IMR-90 (cell line): ENCODE data around the gene GNB5. TPM values are rescaled to one million over a fixed set of nuclear protein-coding genes. Genes with fewer than 3 reads are reported as not detected.

ENCODE experiments used
- ATAC-seq: fragments of 200-7000 bp; cut with Tn5 transposase; 2 replicates; pipeline ENCODE4 v1.9.1; 2020; ENCODE audit warnings: low read depth, mild to moderate bottlenecking, moderate library complexity
- BruUV-seq: library from RNA; stranded (reverse); fragments of 400-500 nt; replicated peaks from 2 replicates; lab custom pipeline; 2021; lab: Mats Ljungman, UMichigan
- CTCF ChIA-PET: fragments of 300-600 bp; formaldehyde crosslinking; extraction: SDS; loops from one replicate; lab custom pipeline; 2021; ENCODE audit warnings: antibody characterized with exemption; lab: Yijun Ruan, JAX
- POLR2A ChIA-PET: fragments of 300-600 bp; sonication (Branson Sonifier 250); formaldehyde crosslinking; loops from one replicate; lab custom pipeline; 2022; ENCODE audit warnings: antibody characterized with exemption; ENCODE audit not compliant: unreplicated experiment; lab: Charles Lee
- DNase-seq: peaks from one replicate; pipeline ENCODE4 v3.0.0; 2013
- H2AFZ ChIP-seq: replicated peaks from 2 replicates; pipeline ENCODE3; 2013; ENCODE audit warnings: low read length, mild to moderate bottlenecking; ENCODE audit not compliant: poor library complexity
- H2AK5ac ChIP-seq: 2 replicates; pipeline ENCODE4 v1.6.1; 2013; ENCODE audit warnings: low read depth, low read length, inconsistent platforms
- H2AK9ac ChIP-seq: replicated peaks from 2 replicates; pipeline ENCODE3; 2013; ENCODE audit warnings: mild to moderate bottlenecking, low read depth, low read length, moderate library complexity; ENCODE audit not compliant: poor library complexity
- H2BK120ac ChIP-seq: 2 replicates; pipeline ENCODE4 v1.6.1; 2013; ENCODE audit warnings: low read depth, low read length, inconsistent platforms
- H2BK15ac ChIP-seq: 3 replicates; pipeline ENCODE4 v1.6.1; 2013; ENCODE audit warnings: low read depth, low read length, inconsistent platforms
- H2BK20ac ChIP-seq: 2 replicates; pipeline ENCODE4 v1.6.1; 2013; ENCODE audit warnings: low read depth, mild to moderate bottlenecking, inconsistent platforms, low read length, moderate library complexity
- H2BK5ac ChIP-seq: 2 replicates; pipeline ENCODE4 v1.6.1; 2013; ENCODE audit warnings: mild to moderate bottlenecking, low read depth, low read length, inconsistent platforms; ENCODE audit not compliant: poor library complexity, severe bottlenecking
- H3K14ac ChIP-seq: replicated peaks from 2 replicates; pipeline ENCODE4 v1.6.1; 2013; ENCODE audit warnings: low read depth, low read length, inconsistent platforms
- H3K18ac ChIP-seq: 2 replicates; pipeline ENCODE4 v1.6.1; 2013; ENCODE audit warnings: low read depth, low read length, control low read depth
- H3K23ac ChIP-seq: 2 replicates; pipeline ENCODE4 v1.6.1; 2013; ENCODE audit warnings: low read depth, low read length, inconsistent platforms
- H3K27ac ChIP-seq: 2 replicates; pipeline ENCODE4 v1.5.1; 2013; ENCODE audit warnings: mild to moderate bottlenecking, control low read depth, low read length; ENCODE audit not compliant: insufficient read depth
- H3K27me3 ChIP-seq: 2 replicates; pipeline ENCODE4 v1.6.1; 2013; ENCODE audit warnings: low read length; ENCODE audit not compliant: control insufficient read depth, insufficient read depth
- H3K36me3 ChIP-seq: 2 replicates; pipeline ENCODE4 v1.6.1; 2013; ENCODE audit warnings: low read length, mixed read lengths; ENCODE audit not compliant: control insufficient read depth, insufficient read depth
- H3K4ac ChIP-seq: 2 replicates; pipeline ENCODE4 v1.6.1; 2013; ENCODE audit warnings: low read depth, low read length, inconsistent platforms
- H3K4me1 ChIP-seq: 2 replicates; pipeline ENCODE4 v1.6.1; 2013; ENCODE audit warnings: low read length, mixed read lengths; ENCODE audit not compliant: control insufficient read depth, insufficient read depth
- H3K4me2 ChIP-seq: 2 replicates; pipeline ENCODE4 v1.6.1; 2013; ENCODE audit warnings: low read depth, mild to moderate bottlenecking, control low read depth, low read length, moderate library complexity
- H3K4me3 ChIP-seq: 2 replicates; pipeline ENCODE4 v1.5.1; 2013; ENCODE audit warnings: low read depth, mild to moderate bottlenecking, control low read depth, low read length, moderate library complexity; ENCODE audit not compliant: insufficient read depth
- H3K56ac ChIP-seq: 2 replicates; pipeline ENCODE4 v1.6.1; 2013; ENCODE audit warnings: low read length, inconsistent platforms; ENCODE audit not compliant: insufficient read depth; ENCODE audit errors: extremely low read depth
- H3K79me1 ChIP-seq, 2 experiments: 2 replicates each; pipeline ENCODE4 v1.6.1; 2013; ENCODE audit warnings: low read length in 2 of 2, inconsistent platforms in 1 of 2, low read depth in 1 of 2
- H3K9ac ChIP-seq: 2 replicates; pipeline ENCODE4 v1.6.1; 2013; ENCODE audit warnings: low read depth, low read length, control low read depth
- H3K9me1 ChIP-seq: 2 replicates; pipeline ENCODE4 v1.6.1; 2013; ENCODE audit warnings: low read length, inconsistent platforms; ENCODE audit not compliant: insufficient read depth
- H3K9me3 ChIP-seq: 2 replicates; pipeline ENCODE4 v1.6.1; 2013; ENCODE audit warnings: low read length; ENCODE audit not compliant: control insufficient read depth, insufficient read depth
- H4K20me1 ChIP-seq: 2 replicates; pipeline ENCODE4 v1.6.1; 2013; ENCODE audit warnings: low read length, inconsistent platforms; ENCODE audit not compliant: insufficient read depth
- H4K5ac ChIP-seq: 2 replicates; pipeline ENCODE4 v1.6.1; 2013; ENCODE audit warnings: mild to moderate bottlenecking, low read depth, low read length, control low read depth
- H4K8ac ChIP-seq, 2 experiments: 2 replicates each; pipeline ENCODE4 v1.6.1; 2013; ENCODE audit warnings: low read depth in 2 of 2, low read length in 2 of 2, control low read depth in 1 of 2, inconsistent platforms in 1 of 2
- H4K91ac ChIP-seq: 2 replicates; pipeline ENCODE4 v1.6.1; 2013; ENCODE audit warnings: low read depth, low read length, inconsistent platforms; ENCODE audit not compliant: insufficient read depth
- CEBPB ChIP-seq: IDR thresholded peaks from 2 replicates; pipeline ENCODE4 v1.6.1; 2012; ENCODE audit warnings: low read depth, low read length, improper control_type of control experiment
- CTCF ChIP-seq: conservative IDR thresholded peaks from 2 replicates; pipeline ENCODE4 v1.5.1; 2012; ENCODE audit warnings: mild to moderate bottlenecking, low read depth, low read length, improper control_type of control experiment
- MAFK ChIP-seq: IDR thresholded peaks from 2 replicates; pipeline ENCODE4 v1.6.1; 2012; ENCODE audit warnings: low read depth, low read length, improper control_type of control experiment
- RAD21 ChIP-seq: IDR thresholded peaks from 2 replicates; pipeline ENCODE4 v1.6.1; 2012; ENCODE audit warnings: low read length, improper control_type of control experiment
- RCOR1 ChIP-seq: IDR thresholded peaks from 2 replicates; pipeline ENCODE4 v1.6.1; 2012; ENCODE audit warnings: mild to moderate bottlenecking, low read length, improper control_type of control experiment; ENCODE audit not compliant: insufficient replicate concordance
- RFX5 ChIP-seq: IDR thresholded peaks from 2 replicates; pipeline ENCODE4 v1.8.0; 2012; ENCODE audit warnings: low read depth, mild to moderate bottlenecking, low read length, moderate library complexity
- USF2 ChIP-seq: fragments of 150-350 bp; IDR thresholded peaks from 2 replicates; pipeline ENCODE4 v1.6.1; 2017; ENCODE audit warnings: mild to moderate bottlenecking, antibody characterized with exemption, low read length, low read depth
- dilution Hi-C: fragments of 300-500 bp; cut with HindIII; formaldehyde crosslinking; loops from one replicate; pipeline ENCODE4 v1.14.3; 2018; ENCODE audit warnings: low sequenced_read_pairs; ENCODE audit not compliant: unreplicated experiment
- in situ Hi-C: fragments of 300-500 bp; cut with MboI; formaldehyde crosslinking; loops from 3 replicates; pipeline ENCODE4 v1.14.3; 2019; ENCODE audit warnings: low sequenced_read_pairs, inconsistent platforms, mixed read lengths
- intact Hi-C: fragments of 100-400 bp; cut with micrococcal nuclease; formaldehyde crosslinking; loops from 2 replicates; pipeline ENCODE4 v1.10.0; 2022
- polyA plus RNA-seq, 3 experiments: library from polyadenylated mRNA; depleted of rRNA; stranded (reverse); fragments of >200 nt; gene quantifications; 2 replicates each; pipeline ENCODE4 v1.2.3, GENCODE V29; 2012; ENCODE audit warnings: low replicate concordance in 1 of 3
- total RNA-seq: library from RNA; depleted of rRNA; stranded (reverse); fragments of >200 nt; gene quantifications from 2 replicates; pipeline ENCODE4 v1.2.3, GENCODE V29; 2012

GNB5 gene
- total and polyA plus RNA-seq, 2 of the 4 experiments (the other 2 are of a cell fraction), result 27.7 to 33.2 TPM

DNA sequence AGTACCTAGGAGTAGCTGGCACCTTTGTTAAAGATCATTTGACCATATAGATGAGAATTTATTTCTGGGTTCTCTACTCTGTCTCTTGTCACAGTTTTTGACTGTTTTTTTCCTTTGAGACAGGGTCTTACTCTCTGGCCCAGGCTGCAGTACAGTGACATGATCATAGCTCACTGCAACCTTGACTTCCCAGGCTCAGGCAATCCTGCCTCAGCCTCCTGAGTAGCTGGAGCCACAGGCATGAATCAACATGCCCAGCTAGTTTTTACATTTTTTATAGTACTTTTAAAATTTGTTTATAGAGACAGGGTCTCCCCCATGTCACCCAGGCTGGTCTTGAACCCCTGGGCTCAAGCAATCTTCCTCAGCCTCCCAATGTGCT is 123.7 kb downstream of the GNB5 start:
- no peak overlapping the region for H3K4me2 ChIP-seq
- dilution Hi-C loops, result no loop called here
- H3K9me1 ChIP-seq, result no peaks in the 10 kb centered on the region
- no peak overlapping the region for H3K9ac ChIP-seq
- H3K18ac ChIP-seq, result no peak overlapping the region
- DNase-seq, result no peak
- H3K4me3 ChIP-seq, result no peak overlapping the region
- H2BK20ac ChIP-seq, result no peak overlapping the region
- no peak overlapping the region for H3K14ac ChIP-seq
- ChIA-PET CTCF (no interaction called here), POLR2A (no interaction called here)
- H3K9me3 ChIP-seq, result no peaks in the 10 kb centered on the region
- intact Hi-C loops, result no loop called here
- ATAC-seq, result 0 out of 2 replicates have a peak, but pooled peaks have one; percentile 27
- H3K23ac ChIP-seq, result no peak overlapping the region
- no peak for TF ChIP-seq RFX5
- no peak for TF ChIP-seq RCOR1
- no peak for TF ChIP-seq USF2
- no peak for TF ChIP-seq MAFK
- no peak for TF ChIP-seq CTCF
- TF ChIP-seq CEBPB, result no peak
- no peak for TF ChIP-seq RAD21
- H2AFZ ChIP-seq, result no peak overlapping the region
- peaks cover 8% of the 10 kb centered on the region for H3K36me3 ChIP-seq
- H3K79me1 ChIP-seq, result no peaks in the 10 kb centered on the region
- H4K8ac ChIP-seq, result no peak overlapping the region
- H2BK5ac ChIP-seq, result no peak overlapping the region
- H3K27ac ChIP-seq, result no peak overlapping the region
- no TSS peak for BruUV-seq
- H2BK15ac ChIP-seq, result no peak overlapping the region
- no peak overlapping the region for H2BK120ac ChIP-seq
- H3K4ac ChIP-seq, result no peak overlapping the region
- H2AK9ac ChIP-seq, result no peak overlapping the region
- no peak overlapping the region for H4K91ac ChIP-seq
- H3K56ac ChIP-seq, result no peak overlapping the region
- in situ Hi-C loops, result no loop called here
- H2AK5ac ChIP-seq, result no peak overlapping the region
- H4K20me1 ChIP-seq, result no peaks in the 10 kb centered on the region
- no peaks in the 10 kb centered on the region for H3K27me3 ChIP-seq
- H4K5ac ChIP-seq, result no peak overlapping the region
- no peaks in the 10 kb centered on the region for H3K4me1 ChIP-seq
